Measurements from ENCODE around the gene ATG16L2. TPM values are rescaled to one million over a fixed set of nuclear protein-coding genes. Genes with fewer than 3 reads are reported as not detected.
"Not testable (repeated sequence)": the region's sequence is repeated elsewhere in the genome, so short reads cannot be mapped to it uniquely, and the experiment has no call there.

The ATG16L2 gene
- total and polyA plus RNA-seq, 8 donors: 4.5 to 75.7 (median 13.2) TPM

- Histone ChIP-seq H3K36me3 (no peaks in the 10 kb centered on the region), H3K9me3 (no peaks in the 10 kb centered on the region), H3K27ac (peak overlapping the region in 2 of 4 donors; percentile 5 to 31), H3K27me3 (no peaks in the 10 kb centered on the region), H3K4me1 (peaks cover 0 to 5% (median 0%) of the 10 kb centered on the region in 3 donors), H3K4me3 (no peak overlapping the region)
- no peak for TF ChIP-seq CTCF (IDR thresholded peaks at IDR 0.05)
- 87 to 93% methylated on average over 4 of the region's 4 CpGs for WGBS, 2 donors
- no peak for DNase-seq
- no peak for FAIRE-seq
- ATAC-seq: peak in 1 of 4 donors; percentile 10
- intact Hi-C loops (cut with DNase I): no loop called here
These were observed 5.8 kb upstream of the ATG16L2 start for GRCh38 chr11:72808331-72808798.

GRCh38 chr11:72811686-72812085 lies 2.5 kb upstream of the ATG16L2 start:
- H3K4me3 ChIP-seq; DNase-seq; H3K36me3 ChIP-seq; FAIRE-seq; ATAC-seq; H3K9me3 ChIP-seq; H3K27me3 ChIP-seq; intact Hi-C loops (cut with DNase I); H3K27ac ChIP-seq: not testable (repeated sequence)
- 94 to 97% methylated on average over 10 of the region's 10 CpGs for WGBS, 2 donors
- peaks cover 0 to 14% (median 0%) of the 10 kb centered on the region in 3 donors for H3K4me1 ChIP-seq

- Histone ChIP-seq H3K4me3 (peak overlapping the region in 2 of 4 donors; percentile 63 to 88), H3K27me3 (no peaks in the 10 kb centered on the region), H3K9me3 (no peaks in the 10 kb centered on the region), H3K27ac (peak overlapping the region in 2 of 4 donors; percentile 98 to 99), H3K36me3 (no peaks in the 10 kb centered on the region), H3K4me1 (peaks cover 0 to 14% (median 0%) of the 10 kb centered on the region in 3 donors)
- ATAC-seq (no peak), DNase-seq (no peak), FAIRE-seq (no peak)
- TF ChIP-seq CTCF (IDR thresholded peaks at IDR 0.05): no peak
- WGBS, 2 donors: 27 to 35% methylated on average over 4 of the region's 4 CpGs
- intact Hi-C loops (cut with DNase I): no loop called here
These were observed 1.6 kb upstream of the ATG16L2 start for GRCh38 chr11:72812604-72812966.

GRCh38 chr11:72812967-72813739 lies 1.1 kb upstream of the ATG16L2 start:
- Histone ChIP-seq H3K27ac (peak overlapping the region; percentile 98 to 99 (median 98)), H3K4me1 (peaks cover 0 to 14% (median 0%) of the 10 kb centered on the region in 3 donors), H3K4me3 (peak overlapping the region; percentile 53 to 93 (median 76)), H3K9me3 (no peaks in the 10 kb centered on the region), H3K36me3 (no peaks in the 10 kb centered on the region), H3K27me3 (no peaks in the 10 kb centered on the region)
- no peak for FAIRE-seq
- intact Hi-C loops (cut with DNase I): no loop called here
- peak; percentile 9 to 23 (median 17) for TF ChIP-seq CTCF (IDR thresholded peaks at IDR 0.05)
- peak in 3 of 4 donors; percentile 15 to 23 (median 17) for ATAC-seq
- 20 to 23% methylated on average over 24 of the region's 24 CpGs for WGBS, 2 donors
- DNase-seq: peak in 4 of 6 donors; percentile 17 to 74 (median 58)

- ATAC-seq (peak; percentile 86 to 92 (median 89)), FAIRE-seq (no peak), DNase-seq (peak in 4 of 6 donors; percentile 57 to 91 (median 80))
- Histone ChIP-seq H3K36me3 (no peaks in the 10 kb centered on the region), H3K4me3 (peak overlapping the region; percentile 53 to 93 (median 76)), H3K27me3 (no peaks in the 10 kb centered on the region), H3K9me3 (no peaks in the 10 kb centered on the region), H3K4me1 (peaks cover 0 to 14% (median 0%) of the 10 kb centered on the region in 3 donors), H3K27ac (peak overlapping the region; percentile 98 to 99 (median 98))
- intact Hi-C loops (cut with DNase I): no loop called here
- TF ChIP-seq CTCF (IDR thresholded peaks at IDR 0.05): no peak
- 0% methylated on average over 43 to 47 of the region's 47 CpGs for WGBS, 2 donors
These were observed 398 bp upstream of the ATG16L2 start for GRCh38 chr11:72813740-72814285.
